Stimulated activated CD4-positive, alpha-beta T cell treated with anti-CD3 and anti-CD28 coated beads, Interleukin-15, amount 100 ng/mL, for 1 hour (primary cell): ENCODE results near the gene TAF9.
"Not testable (repeated sequence)": the region's sequence is repeated elsewhere in the genome, so short reads cannot be mapped to it uniquely, and the experiment has no call there.

Experiments used
- DNase-seq, 2 donors: peaks; one replicate each; pipeline ENCODE4 v3.0.0-alpha.2; 2020; ENCODE audit warnings: low read depth in 1 of 2, low spot score in 1 of 2

TAF9 gene, protein sequence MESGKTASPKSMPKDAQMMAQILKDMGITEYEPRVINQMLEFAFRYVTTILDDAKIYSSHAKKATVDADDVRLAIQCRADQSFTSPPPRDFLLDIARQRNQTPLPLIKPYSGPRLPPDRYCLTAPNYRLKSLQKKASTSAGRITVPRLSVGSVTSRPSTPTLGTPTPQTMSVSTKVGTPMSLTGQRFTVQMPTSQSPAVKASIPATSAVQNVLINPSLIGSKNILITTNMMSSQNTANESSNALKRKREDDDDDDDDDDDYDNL

DNA sequence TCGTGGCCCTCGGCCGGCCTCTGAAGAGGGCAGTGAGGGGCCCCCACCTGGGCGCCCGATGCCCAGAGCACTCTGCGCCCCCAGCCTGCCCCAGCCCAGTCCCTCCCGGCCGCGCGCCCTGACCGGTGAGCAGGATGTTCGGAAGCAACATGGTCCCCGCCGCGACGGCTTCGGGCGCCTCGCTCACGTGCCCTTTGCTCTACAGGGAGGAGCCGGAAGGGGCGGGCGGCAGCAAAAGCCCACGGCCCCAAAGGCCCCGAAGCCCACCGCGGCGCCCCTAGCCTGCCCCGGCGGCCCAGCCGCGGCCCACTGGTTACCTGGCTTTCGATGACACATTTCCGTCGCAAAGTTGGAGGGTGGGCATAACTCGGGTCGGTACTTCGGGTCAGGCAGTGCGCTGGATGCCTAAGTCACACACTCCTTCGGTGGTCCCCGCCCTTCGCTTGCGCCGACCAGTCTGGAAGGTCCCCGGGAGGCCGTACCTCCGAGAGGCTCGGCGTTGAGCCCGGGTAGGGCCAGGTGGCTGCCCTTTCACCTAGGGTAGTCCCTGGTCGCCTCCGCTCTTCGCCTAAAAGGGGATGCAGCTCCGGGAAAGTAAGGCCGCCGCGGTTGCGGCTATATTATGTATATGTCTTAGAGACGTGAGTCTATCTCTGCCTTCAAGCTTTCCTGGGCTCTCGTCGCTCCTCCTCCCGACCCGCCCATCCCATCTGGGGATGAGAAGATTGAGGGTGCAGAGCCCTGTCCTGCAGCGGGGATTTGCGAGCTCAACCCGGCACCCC is at the start of gene TAF9, which contains the start of the genes AK6 and RAD17:
TSS of gene TAF9 (minus strand) at position 181 of the 782 bp plus-strand sequence. CDS start 3,783 bp downstream, outside the sequence.
TSS of gene AK6 (minus strand) at position 181 of the 782 bp plus-strand sequence. CDS start at position 151, 30 bp downstream.
TSS of gene RAD17 (plus strand) at position 479 of the 782 bp plus-strand sequence. CDS start 2,391 bp downstream, outside the sequence.
- DNase-seq: peak; percentile 81

DNA sequence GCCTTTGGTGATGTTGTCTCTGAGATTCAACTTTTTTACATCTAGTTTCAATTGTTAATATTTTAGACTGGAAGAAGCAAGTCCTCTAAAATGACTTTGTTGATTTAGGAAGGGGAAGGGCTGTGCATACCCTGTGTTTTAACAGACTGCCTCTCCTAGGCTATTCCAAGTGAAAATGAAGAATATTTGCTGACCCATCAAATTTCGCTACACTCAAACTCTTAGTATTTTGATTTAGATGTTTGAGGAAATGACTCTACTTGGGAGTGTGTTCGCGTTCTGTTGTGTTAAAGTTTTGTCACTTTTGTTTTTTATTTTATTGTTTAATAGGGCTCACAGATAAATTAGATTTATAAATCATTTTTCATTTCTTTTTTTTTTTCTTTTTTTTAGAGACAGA is 49.2 kb upstream of the TAF9 start:
- no peak for DNase-seq

DNA sequence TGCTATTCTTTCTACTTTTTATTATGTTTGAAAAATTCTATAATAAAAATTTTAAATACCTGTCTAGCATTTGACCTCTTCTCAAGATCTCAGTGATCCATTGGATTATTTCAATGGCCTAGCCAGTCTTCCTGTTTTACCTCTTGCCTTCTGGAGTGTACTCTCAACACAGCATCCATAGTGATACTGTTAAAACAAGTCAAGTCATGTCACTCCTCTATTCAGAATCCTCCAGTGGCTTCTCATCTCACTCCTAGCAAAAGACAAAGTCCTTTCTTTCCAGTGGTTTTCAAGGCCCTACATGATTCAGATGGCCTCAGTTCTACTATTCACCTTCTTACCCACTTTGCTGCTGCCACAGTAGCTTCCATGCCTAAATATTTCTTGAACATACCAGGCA is 47.4 kb upstream of the TAF9 start:
- no peak for DNase-seq

DNA sequence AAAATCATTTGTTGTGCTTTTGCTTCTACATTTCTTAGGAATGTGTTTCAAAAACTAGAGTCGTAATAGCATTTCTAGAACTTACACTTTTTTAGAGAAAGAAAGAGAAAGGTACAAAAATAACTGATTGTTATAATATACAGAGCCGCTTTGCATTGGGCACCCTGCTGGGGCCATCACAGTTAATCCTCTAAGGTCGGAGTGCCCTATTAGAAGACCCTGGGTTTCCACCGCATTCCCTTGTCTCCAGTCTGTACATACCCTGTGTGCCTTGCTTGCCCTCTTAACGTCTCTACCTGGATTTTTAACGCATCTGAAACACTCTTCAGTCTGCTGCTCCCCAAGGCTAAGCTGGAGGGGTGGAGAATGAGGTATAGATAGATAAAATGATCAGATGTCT is 46.9 kb upstream of the TAF9 start:
- no peak for DNase-seq

DNA sequence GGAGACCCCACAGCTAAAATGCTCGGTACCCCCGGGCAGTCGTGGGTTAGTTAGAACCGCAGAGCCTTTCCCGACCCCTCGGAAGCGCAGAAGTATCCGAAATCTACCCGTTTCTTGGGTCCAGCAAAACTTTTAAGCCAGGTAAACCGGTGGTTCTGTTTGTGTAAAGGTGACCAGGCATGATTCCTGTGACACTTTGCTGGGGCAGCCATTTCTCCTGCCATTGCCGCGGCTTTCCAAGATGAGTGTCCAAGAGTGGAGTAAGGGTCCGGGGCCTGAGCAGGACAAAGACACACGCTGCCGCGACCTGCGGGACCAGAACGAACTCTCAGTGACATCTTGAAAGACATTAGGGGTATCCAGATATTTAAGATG is 46.3 kb upstream of the TAF9 start:
- DNase-seq: no peak

DNA sequence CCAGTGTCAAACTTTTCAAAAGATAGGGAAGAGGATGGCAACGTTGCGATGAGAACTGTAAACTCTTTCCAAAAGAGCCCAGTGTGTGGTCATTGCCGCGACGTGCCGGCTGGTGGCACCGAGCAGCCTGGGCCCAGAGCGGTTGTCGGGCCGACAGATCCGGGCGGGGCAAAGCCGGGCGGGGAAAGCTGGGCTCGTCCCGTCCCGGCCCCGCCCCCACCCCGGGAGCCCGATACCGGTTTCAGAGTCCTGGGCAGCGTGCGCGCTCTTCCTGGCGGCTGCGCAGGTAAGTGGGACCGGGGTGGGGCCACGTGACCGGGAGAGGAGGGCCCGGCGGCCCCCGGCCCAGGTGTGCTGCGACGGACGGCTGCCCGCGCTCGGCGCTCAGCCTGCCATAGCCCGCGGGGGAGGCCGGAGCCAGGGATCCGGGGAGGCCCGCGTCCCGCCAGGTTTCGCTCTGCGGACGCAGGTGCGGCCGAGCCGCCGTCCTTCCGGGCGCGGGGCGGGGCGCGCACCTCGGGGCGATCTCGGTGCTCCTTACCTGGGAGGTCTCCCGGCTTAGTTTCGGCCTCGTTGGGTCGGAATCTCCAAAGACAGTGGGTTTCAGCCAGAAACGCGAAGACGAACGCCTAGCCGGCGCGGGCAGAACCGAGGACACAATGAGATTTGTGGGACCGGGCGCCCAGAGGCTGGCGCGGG is 45.7 kb upstream of the TAF9 start, which contains the start of gene MARVELD2:
TSS of gene MARVELD2 (plus strand) at position 232 of the 699 bp plus-strand sequence. CDS start 4,270 bp downstream, outside the sequence.
- DNase-seq: peak; percentile 9 to 24

DNA sequence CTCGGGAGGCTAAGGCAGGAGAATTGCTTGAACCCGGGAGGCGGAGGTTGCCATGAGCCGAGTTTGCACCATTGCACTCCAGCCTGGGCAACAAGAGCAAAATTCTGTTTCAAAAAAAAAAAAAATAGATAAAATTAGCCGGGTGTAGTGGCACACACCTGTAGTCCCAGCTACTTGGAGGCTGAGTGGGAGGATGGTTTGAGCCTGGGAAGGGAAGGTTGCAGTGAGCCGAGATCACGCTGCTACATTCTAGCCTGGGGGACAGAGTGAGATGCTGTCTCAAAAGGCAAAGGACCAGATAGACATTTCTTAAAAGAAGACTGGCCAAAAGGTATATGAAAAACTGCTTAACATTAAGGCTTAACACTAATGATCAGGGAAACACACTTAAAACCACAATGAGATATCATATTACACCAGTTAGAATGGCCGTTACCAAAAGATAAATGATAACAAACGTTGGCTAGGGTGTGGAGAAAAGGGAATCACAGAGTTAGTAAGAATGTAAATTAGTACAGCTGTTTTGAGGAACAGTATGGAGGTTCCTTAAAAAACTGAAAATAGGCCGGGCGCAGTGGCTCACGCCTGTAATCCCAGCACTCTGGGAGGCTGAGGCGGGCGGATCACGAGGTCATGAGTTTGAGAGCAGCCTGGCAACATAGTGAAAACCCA is 35.5 kb upstream of the TAF9 start:
- DNase-seq: no peak

DNA sequence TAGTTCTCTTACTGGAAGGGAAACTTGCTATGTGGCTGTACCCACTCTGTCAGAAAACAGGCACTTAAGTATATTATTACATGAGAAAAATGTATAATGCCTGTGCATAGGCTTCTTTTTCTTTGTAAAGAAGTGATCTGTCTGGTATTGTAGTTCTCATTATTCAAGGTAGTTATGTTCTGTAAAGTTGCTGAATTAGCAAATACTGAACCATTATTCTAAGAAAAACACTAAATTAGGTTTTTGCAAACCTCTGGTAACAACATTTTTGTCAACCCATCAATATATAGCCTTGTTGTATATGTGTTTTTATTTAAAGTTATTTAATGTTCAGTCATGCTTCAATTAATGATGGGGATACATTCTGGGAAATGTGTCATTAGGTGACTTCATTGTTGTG is 9.1 kb upstream of the TAF9 start:
- no peak for DNase-seq

DNA sequence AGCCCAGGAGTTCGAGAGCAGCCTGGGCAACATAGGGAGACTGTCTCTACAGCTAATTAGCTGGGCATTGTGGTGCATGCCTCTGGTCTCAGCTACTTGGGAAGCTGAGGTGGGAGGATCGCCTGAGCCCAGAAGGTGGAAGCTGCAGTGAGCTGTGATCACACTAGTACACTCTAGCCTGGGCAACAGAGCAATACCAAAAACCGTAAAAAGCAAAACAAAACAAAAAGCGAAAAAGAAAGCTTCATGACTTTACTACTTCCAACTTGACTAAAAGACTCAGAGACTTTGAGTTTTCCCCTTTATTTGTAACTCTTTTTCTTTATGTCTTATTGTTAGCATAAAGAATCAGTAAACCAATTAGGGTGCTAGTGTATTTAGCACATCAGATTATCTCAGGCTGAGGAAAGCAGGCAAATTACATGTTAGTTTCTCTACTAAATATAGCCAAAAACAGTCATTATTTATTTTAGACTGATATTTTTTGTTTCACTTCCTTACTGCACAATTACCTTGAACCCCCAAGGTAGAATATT is 5.7 kb upstream of the TAF9 start:
- DNase-seq: no peak

DNA sequence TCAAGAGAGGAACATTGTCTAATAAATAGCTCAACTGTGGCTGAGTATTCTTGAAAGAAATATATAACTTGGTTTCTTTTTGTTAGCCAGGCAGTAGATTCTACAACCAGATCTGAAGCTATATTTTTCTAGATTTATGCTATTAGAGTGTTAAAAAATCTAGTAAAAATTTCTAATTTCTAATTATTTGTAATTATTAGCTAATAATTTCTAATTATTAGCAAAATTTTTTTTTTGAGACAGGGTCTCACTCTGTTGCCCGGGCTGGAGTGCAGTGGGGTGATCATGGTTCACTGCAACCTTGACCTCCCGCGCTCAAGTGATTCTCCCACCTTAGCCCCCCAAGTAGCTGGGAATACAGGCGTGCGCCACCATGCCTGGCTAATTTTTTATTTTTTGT is 3.1 kb upstream of the TAF9 start:
- DNase-seq: no peak

DNA sequence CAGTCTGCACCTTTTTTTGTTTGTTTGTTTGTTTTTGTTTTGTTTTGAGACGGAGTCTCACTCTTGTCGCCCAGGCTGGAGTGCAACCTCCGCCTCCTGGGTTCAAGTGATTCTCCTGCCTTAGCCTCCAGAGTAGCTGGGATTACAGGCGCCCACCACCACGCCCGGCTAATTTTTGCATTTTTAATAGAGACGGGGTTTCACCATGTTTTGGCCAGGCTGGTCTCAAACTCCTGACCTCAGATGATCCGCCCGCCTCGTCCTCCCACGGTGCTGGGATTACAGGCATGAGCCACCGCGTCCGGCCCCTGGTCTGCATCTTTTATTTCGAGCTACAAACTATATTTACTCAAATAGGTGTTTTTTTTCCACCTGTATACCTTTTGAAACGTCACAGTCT is 1.0 kb upstream of the TAF9 start:
- not testable (repeated sequence) for DNase-seq

DNA sequence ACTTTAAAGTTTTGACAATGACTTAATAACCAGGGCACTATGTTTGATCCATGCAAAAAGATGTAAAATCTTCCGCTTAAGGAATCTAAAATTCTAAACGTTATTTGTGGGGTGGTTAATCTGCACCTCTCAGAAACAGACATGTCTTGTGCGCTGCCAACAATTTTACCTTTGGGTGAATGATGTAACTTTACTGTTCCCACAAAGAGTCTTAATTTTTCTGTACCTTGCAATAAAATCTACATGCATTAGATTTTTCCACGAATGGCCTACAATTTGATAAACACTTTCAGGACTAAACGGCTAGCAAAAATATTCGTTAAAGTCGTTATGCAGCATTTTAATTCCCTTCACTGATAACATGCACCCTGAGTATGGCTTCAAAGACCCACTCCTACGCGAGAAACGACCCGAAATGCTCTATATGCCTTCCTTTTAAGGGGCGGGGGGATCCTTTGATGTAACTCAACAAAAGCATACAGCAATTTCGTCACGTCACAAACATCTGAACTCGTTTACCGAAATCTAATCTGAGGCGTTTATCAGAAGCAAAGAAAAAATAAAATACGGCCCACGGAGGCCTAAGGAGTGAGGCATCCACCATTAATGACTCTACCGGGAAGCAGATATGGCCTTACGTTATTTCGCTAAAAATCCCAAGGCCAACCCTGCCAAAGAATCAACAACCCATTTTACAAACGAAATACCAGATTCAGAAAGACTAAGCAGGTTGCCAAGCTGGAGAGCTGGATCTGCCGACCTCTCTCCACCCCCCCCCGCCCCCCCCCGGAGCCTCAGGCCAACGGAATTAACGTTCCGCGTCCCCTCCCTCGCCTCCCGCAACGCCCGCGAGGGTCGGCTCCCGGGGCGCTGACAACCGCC is 621 bp downstream of the TAF9 start:
- DNase-seq: no peak

DNA sequence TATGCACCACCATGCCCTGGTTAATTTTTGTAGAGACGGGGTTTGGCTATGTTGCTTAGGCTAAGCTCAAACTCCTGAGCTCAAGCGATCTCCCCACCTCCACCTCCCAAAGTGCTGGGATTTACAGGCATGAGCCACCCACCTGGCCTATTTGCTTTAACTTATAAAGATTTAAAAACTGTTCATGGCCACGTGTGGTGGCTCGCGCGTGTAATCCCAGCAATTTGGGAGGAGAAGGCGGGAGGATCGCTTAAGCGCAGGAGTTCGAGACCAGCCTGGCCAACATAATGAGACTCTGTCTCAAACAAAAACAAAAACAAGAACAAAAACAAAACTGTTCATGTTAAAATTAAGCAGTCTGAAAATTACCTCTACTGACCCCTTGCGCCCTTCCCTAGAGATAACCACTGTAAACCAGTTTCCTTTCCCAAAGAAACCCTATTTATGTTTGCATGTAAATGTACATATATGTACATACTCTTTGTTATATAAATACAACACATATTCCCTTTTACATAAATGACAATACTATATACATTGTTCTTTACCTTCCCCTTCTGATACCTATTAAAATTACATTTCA is 1.5 kb downstream of the TAF9 start:
- DNase-seq: no peak

DNA sequence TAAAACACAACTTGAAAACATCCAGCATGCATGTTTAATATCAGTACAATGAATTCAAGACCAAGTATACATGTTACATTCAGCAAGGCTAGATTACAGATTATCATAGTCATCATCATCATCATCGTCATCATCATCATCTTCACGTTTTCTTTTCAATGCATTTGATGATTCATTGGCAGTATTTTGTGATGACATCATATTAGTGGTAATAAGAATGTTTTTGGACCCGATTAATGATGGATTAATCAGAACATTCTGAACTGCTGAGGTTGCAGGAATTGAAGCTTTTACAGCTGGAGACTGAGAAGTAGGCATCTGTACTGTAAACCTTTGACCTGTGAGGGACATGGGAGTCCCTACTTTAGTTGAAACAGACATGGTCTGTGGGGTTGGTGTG is 4.5 kb downstream of the TAF9 start:
- DNase-seq: no peak

DNA sequence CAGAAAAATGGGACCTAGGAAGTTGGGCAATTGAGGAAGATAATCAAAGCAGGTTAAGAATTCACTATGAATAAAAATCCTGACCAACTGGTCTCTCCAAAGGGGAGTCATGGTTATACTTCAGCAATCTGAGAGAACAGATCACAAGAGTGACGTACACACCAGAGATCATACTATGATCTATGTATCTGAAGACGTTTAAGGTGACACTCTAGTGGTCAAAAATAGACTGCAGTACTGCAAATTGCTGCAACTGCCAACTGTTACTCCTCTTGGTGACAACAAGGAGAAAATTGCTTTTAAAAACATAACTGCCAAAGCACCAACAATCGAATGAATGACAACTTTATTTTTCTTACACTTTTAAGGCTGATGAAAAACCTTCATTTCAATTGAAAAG is 4.9 kb downstream of the TAF9 start:
- DNase-seq: no peak

DNA sequence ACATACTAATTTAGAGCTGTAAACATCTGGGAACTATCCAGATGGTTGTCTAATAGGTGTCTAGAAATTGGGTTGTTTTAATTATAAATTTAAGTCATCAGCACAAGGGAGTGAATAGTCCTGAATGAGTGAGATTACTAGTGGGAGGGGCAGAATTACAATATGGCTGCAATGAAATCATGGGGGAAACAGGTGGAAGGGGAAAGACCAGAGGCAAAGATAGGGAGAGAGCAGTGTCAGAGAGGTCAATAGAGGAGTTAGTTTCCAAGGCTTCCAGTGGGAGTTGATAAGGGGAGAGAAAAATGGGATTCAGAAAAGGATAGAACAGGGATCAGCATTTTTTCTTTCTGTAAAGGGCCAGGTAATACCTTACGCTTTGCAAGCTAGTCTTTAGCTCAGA is 8.9 kb downstream of the TAF9 start:
- no peak for DNase-seq

DNA sequence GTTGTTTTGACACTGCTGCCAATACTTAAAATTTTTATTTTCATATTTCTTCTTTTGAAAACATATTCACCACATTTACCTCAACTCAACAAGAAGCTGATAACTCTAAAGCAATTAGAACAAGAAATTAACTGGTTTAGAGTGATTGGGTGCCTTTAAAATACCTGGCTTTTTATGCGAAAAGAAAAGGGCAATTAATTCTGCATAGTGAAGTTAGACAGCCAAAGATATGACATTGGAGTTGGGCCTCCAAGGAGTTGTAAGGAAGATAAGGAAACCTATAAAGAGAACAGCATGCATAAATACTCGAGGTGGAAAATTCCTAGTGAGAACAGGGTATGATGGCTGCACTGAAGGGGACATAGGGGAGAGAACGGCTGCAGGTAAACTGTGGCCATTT is 9.6 kb downstream of the TAF9 start:
- no peak for DNase-seq

DNA sequence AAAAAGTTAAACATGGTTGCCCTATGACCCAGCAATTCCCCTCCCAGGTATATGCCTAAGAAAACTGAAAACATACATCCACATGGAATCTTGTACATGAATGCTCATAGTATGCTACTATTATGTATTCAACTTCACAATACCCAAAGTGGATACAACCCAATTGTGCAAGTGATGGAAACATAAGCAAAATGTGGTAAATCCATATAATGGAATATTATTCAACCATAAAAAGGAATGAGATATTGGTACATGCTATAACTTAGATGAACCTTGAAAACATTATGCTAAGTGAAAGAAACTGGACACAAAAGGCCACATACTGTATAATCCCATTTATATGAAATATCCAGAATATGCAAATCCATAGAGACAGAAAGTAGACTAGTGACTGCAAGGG is 18.7 kb downstream of the TAF9 start:
- no peak for DNase-seq

DNA sequence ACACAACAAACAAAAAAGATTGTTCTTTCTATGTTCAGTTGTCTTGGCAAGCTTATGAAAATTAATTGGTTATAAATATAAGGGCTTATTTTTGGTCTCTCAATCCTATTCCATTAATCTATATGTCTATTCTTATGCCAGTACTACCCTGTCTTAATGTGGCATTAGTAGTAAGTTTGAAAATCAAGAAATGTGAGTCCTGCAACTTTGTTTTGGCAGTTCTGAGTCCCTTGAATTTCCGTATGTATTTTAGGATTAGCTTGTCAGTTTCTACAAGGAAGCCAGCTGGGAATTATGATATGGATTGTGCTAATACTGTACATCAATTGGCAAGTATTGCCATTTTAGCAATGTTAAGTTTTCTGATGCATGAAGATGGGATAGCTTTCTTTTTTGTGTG is 26.2 kb downstream of the TAF9 start:
- no peak for DNase-seq
